PC-3 (cell line): Measurements from ENCODE around the gene CSRP1. TPM values are rescaled to one million over a fixed set of nuclear protein-coding genes. Genes with fewer than 3 reads are reported as not detected.

Experiments used
- ATAC-seq: fragments of 200-7000 bp; cut with Tn5 transposase; 2 replicates; pipeline ENCODE4 v1.9.1; 2020; ENCODE audit warnings: mild to moderate bottlenecking, moderate library complexity
- BruUV-seq: library from RNA; stranded (reverse); fragments of 400-500 nt; replicated peaks from 2 replicates; lab custom pipeline; 2021; lab: Mats Ljungman, UMichigan
- CTCF ChIA-PET: fragments of 300-600 bp; sonication (Branson Sonifier 250); formaldehyde crosslinking; loops from one replicate; lab custom pipeline; 2022; ENCODE audit warnings: antibody characterized with exemption; lab: Charles Lee
- POLR2A ChIA-PET: fragments of 300-600 bp; sonication (Branson Sonifier 250); formaldehyde crosslinking; loops from one replicate; lab custom pipeline; 2022; ENCODE audit warnings: antibody characterized with exemption; ENCODE audit not compliant: unreplicated experiment; lab: Charles Lee
- DNase-seq: peaks from one replicate; pipeline ENCODE4 v3.0.0-alpha.2; 2015
- H2AFZ ChIP-seq: fragments of 300-600 bp; sonication (generic); 2 replicates; pipeline ENCODE4 v1.6.0; 2016; ENCODE audit warnings: antibody characterized with exemption, low read length
- H3F3A ChIP-seq: fragments of 300-600 bp; sonication (generic); one replicate; pipeline ENCODE4 v1.6.0; 2017; ENCODE audit warnings: antibody characterized with exemption, low read length, control low read depth, mild to moderate bottlenecking; ENCODE audit not compliant: unreplicated experiment
- H3K27ac ChIP-seq: fragments of 300-600 bp; sonication (generic); 2 replicates; pipeline ENCODE4 v1.5.1; 2016; ENCODE audit warnings: mild to moderate bottlenecking, low read length
- H3K27me3 ChIP-seq: fragments of 300-600 bp; sonication (generic); 2 replicates; pipeline ENCODE4 v1.6.1; 2016; ENCODE audit warnings: low read length, mixed read lengths
- H3K36me3 ChIP-seq: fragments of 300-600 bp; sonication (generic); 2 replicates; pipeline ENCODE4 v1.6.1; 2016; ENCODE audit warnings: low read depth, mixed run types, low read length, mixed read lengths
- H3K4me1 ChIP-seq: fragments of 300-600 bp; sonication (generic); 2 replicates; pipeline ENCODE4 v1.5.1; 2016; ENCODE audit warnings: low read length; ENCODE audit not compliant: insufficient read depth
- H3K4me2 ChIP-seq: fragments of 300-600 bp; sonication (generic); 2 replicates; pipeline ENCODE4 v1.6.0; 2016; ENCODE audit warnings: low read length
- H3K4me3 ChIP-seq: fragments of 300-600 bp; sonication (generic); 2 replicates; pipeline ENCODE4 v1.5.1; 2016; ENCODE audit warnings: mild to moderate bottlenecking, low read length, mixed read lengths
- H3K79me2 ChIP-seq: fragments of 300-600 bp; sonication (generic); 2 replicates; pipeline ENCODE4 v1.6.1; 2017; ENCODE audit warnings: low read length, mixed read lengths
- H3K9ac ChIP-seq: fragments of 300-600 bp; sonication (generic); 2 replicates; pipeline ENCODE4 v1.6.0; 2016; ENCODE audit warnings: mild to moderate bottlenecking, low read length
- H3K9me2 ChIP-seq: fragments of 300-600 bp; sonication (generic); replicated peaks from 2 replicates; pipeline ENCODE4 v1.6.1; 2016; ENCODE audit warnings: mixed run types, low read length, mixed read lengths
- H3K9me3 ChIP-seq: fragments of 300-600 bp; sonication (generic); 2 replicates; pipeline ENCODE4 v1.6.1; 2016; ENCODE audit warnings: low read length, mixed read lengths
- H4K20me1 ChIP-seq: fragments of 300-600 bp; sonication (generic); 2 replicates; pipeline ENCODE4 v1.6.1; 2016; ENCODE audit warnings: low read length, mixed read lengths
- EZH2 ChIP-seq: fragments of 300-600 bp; sonication (generic); IDR thresholded peaks from one replicate; pipeline ENCODE4 v1.6.1; 2017; ENCODE audit warnings: antibody characterized with exemption, mild to moderate bottlenecking, low read length; ENCODE audit not compliant: unreplicated experiment
- EZH2phosphoT487 ChIP-seq: fragments of 300-600 bp; sonication (generic); IDR thresholded peaks from 2 replicates; pipeline ENCODE4 v1.6.1; 2018; ENCODE audit warnings: mild to moderate bottlenecking, antibody characterized with exemption, low read length, borderline replicate concordance
- intact Hi-C: fragments of 100-400 bp; cut with micrococcal nuclease; formaldehyde crosslinking; loops from 2 replicates; pipeline ENCODE4 v1.9.0; 2023
- total RNA-seq: library from RNA; depleted of rRNA; stranded (reverse); fragments of >200 nt; gene quantifications from 2 replicates; pipeline ENCODE4 v1.2.3, GENCODE V29; 2014
- TF ChIP-seq, protein P1 (sequence below): fragments of 300-600 bp; sonication (generic); conservative IDR thresholded peaks from 2 replicates; pipeline ENCODE4 v1.5.1; 2017; ENCODE audit warnings: antibody characterized with exemption, low read depth, mild to moderate bottlenecking, low read length

CSRP1 gene
- total RNA-seq, 1 experiment from 2014 or later = 147 TPM

DNA sequence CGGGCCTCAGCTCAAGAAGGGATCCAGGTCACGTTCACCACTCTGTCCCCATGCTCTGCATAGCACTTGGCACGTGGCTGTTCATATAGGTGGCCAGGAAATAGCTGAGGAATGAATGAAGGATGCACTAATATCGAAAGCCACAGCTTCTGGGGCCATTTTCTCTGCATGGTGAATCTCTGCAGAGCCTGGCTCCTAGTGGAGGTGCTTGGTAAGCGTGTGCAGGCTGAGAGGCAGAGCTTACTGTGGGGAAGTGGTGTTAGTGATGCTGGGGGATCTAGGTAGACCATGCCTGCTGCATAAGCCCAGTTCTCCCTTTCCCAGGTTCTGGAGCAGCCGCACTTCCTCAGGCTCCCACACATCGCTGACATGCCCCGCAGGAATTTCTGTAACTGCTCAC, 8.3 kb downstream of the CSRP1 start:
- Histone ChIP-seq H3K4me3 (no peak overlapping the region), H3K4me2 (no peak overlapping the region), H4K20me1 (peaks cover 9% of the 10 kb centered on the region; the same call in 1 of the 2 replicates), H3K4me1 (peaks cover 15% of the 10 kb centered on the region), H3K9ac (no peak overlapping the region), H3K9me3 (no peaks in the 10 kb centered on the region), H3K9me2 (no peaks in the 10 kb centered on the region), H3K27me3 (no peaks in the 10 kb centered on the region), H3K36me3 (peaks cover 22% of the 10 kb centered on the region), H3K79me2 (peaks cover 52% of the 10 kb centered on the region), H3K27ac (no peak overlapping the region), H2AFZ (no peak overlapping the region), H3F3A (no peaks in the 10 kb centered on the region)
- POLR2A ChIA-PET = no interaction called here
- DNase-seq (no peak), ATAC-seq (no peak)
- intact Hi-C loops = no loop called here
- TF ChIP-seq, protein P1, sequence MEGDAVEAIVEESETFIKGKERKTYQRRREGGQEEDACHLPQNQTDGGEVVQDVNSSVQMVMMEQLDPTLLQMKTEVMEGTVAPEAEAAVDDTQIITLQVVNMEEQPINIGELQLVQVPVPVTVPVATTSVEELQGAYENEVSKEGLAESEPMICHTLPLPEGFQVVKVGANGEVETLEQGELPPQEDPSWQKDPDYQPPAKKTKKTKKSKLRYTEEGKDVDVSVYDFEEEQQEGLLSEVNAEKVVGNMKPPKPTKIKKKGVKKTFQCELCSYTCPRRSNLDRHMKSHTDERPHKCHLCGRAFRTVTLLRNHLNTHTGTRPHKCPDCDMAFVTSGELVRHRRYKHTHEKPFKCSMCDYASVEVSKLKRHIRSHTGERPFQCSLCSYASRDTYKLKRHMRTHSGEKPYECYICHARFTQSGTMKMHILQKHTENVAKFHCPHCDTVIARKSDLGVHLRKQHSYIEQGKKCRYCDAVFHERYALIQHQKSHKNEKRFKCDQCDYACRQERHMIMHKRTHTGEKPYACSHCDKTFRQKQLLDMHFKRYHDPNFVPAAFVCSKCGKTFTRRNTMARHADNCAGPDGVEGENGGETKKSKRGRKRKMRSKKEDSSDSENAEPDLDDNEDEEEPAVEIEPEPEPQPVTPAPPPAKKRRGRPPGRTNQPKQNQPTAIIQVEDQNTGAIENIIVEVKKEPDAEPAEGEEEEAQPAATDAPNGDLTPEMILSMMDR = no peak
- TF ChIP-seq EZH2phosphoT487 (no peak), EZH2 (no peak)
- CTCF ChIA-PET = no interaction called here
- BruUV-seq = no TSS peak

DNA sequence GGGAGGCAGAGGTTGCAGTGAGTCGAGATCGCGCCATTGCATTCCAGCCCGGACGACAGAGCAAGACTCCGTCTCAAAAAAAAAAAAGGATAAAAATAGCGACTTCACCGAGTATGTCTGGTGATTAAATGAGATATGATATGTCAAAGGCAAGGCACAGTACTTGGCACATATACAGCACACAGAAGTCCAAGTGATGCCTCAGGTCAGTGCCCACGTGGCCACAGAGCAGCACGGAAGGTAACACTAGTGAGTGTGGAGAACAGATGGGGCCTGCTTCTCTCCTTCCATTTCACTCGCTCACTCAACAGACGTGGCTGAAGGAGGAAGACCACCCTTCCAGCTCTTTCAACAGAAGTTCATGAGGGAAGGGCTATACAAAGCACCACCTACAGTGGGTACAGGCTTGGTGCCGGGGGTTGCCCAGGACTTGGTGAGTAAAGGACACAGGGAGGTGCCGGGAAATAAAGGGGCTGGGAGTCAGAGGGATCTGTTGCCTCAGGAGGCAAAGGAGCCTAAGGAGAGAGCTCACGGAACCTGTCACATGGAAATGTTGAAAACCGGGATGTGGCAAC, 8.9 kb downstream of the CSRP1 start:
- H3K9ac ChIP-seq = no peak overlapping the region
- no peaks in the 10 kb centered on the region for H3K27me3 ChIP-seq
- peaks cover 10% of the 10 kb centered on the region for H3K4me1 ChIP-seq
- no peak overlapping the region for H3K4me3 ChIP-seq
- H3K9me2 ChIP-seq = no peaks in the 10 kb centered on the region
- peaks cover 9% of the 10 kb centered on the region; the same call in 1 of the 2 replicates for H4K20me1 ChIP-seq
- ATAC-seq = no peak
- intact Hi-C loops = no loop called here
- H3F3A ChIP-seq = no peaks in the 10 kb centered on the region
- no peak overlapping the region for H3K4me2 ChIP-seq
- no peak overlapping the region for H3K27ac ChIP-seq
- H2AFZ ChIP-seq = no peak overlapping the region
- DNase-seq = no peak
- no peaks in the 10 kb centered on the region for H3K9me3 ChIP-seq
- peaks cover 48% of the 10 kb centered on the region for H3K79me2 ChIP-seq
- ChIA-PET POLR2A (no interaction called here), CTCF (no interaction called here)
- TF ChIP-seq, protein P1 = no peak
- TF ChIP-seq EZH2phosphoT487 = no peak
- BruUV-seq = no TSS peak
- H3K36me3 ChIP-seq = peaks cover 23% of the 10 kb centered on the region

DNA sequence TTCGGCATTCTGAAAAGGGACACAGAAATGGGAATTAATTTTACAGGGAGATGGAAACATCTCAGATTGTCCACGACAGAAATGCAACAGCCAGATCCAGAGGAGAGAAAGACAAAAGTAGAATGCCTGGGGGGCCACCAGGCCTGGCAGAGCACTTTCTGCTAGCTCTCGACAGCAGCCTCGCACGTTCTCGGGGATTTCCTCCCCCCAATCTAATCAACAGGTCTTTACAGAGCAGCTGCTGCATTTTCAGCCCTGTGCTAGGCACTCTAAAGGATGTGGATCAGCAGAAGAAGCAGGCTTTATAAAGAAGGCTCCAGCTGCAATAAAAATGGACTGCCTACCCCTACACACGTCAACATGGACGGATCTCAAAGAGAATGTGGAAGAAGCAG, 10.6 kb downstream of the CSRP1 start:
- no TSS peak for BruUV-seq
- intact Hi-C loops = no loop called here
- H3K27ac ChIP-seq = no peak overlapping the region
- H4K20me1 ChIP-seq = peaks cover 4% of the 10 kb centered on the region; the same call in 1 of the 2 replicates
- H3K36me3 ChIP-seq = peaks cover 23% of the 10 kb centered on the region
- TF ChIP-seq EZH2 = no peak
- TF ChIP-seq, protein P1 = no peak
- TF ChIP-seq EZH2phosphoT487 = no peak
- ATAC-seq (no peak), DNase-seq (no peak)
- H3K79me2 ChIP-seq = peaks cover 32% of the 10 kb centered on the region
- H3F3A ChIP-seq = no peaks in the 10 kb centered on the region
- H3K4me2 ChIP-seq = no peak overlapping the region
- no peaks in the 10 kb centered on the region for H3K9me3 ChIP-seq
- H3K4me3 ChIP-seq = no peak overlapping the region
- POLR2A ChIA-PET = no interaction called here
- CTCF ChIA-PET = no interaction called here
- H3K9ac ChIP-seq = no peak overlapping the region
- no peaks in the 10 kb centered on the region for H3K27me3 ChIP-seq
- no peak overlapping the region for H2AFZ ChIP-seq
- H3K4me1 ChIP-seq = no peaks in the 10 kb centered on the region
- no peaks in the 10 kb centered on the region for H3K9me2 ChIP-seq
